Esophagus muscularis mucosa (tissue), 4 donors: Measurements from ENCODE around the gene SLC7A14. TPM values are rescaled to one million over a fixed set of nuclear protein-coding genes. Genes with fewer than 3 reads are reported as not detected.

Source experiments
- DNase-seq: peaks from one replicate; pipeline ENCODE4 v3.0.0-alpha.2; 2017; ENCODE audit errors: extremely low spot score
- H3K27ac ChIP-seq, 4 donors: fragments of 200-600 bp; sonication (generic); replicated peaks in 1 of 4; 1 replicate in 3 of 4; 2 replicates in 1 of 4; pipeline ENCODE4 v1.5.1; 2016 to 2019; ENCODE audit warnings: mild to moderate bottlenecking in 1 of 4
- H3K27me3 ChIP-seq, 4 donors: fragments of 200-600 bp; sonication (generic); one replicate each; pipeline versions ENCODE4 v1.5.1 to v1.6.0; 2016 to 2019
- H3K36me3 ChIP-seq, 4 donors: fragments of 200-600 bp; sonication (generic); one replicate each; pipeline ENCODE4 v1.5.1; 2016 to 2019
- H3K4me1 ChIP-seq, 4 donors: fragments of 200-600 bp; sonication (generic); one replicate each; pipeline ENCODE4 v1.5.1; 2016 to 2019
- H3K4me3 ChIP-seq, 4 donors: fragments of 200-600 bp; sonication (generic); 1 replicate in 2 of 4; 2 replicates in 2 of 4; pipeline ENCODE4 v1.5.1; 2016 to 2019; ENCODE audit warnings: mild to moderate bottlenecking in 4 of 4, moderate library complexity in 1 of 4
- H3K9me3 ChIP-seq, 4 donors: fragments of 200-600 bp; sonication (generic); 1 replicate in 3 of 4; 2 replicates in 1 of 4; pipeline ENCODE4 v1.5.1; 2016 to 2019
- CTCF ChIP-seq, 3 experiments: fragments of 200-600 bp in 2 of 3; fragments of 450-650 bp in 1 of 3; sonication (generic) in 2 of 3; IDR thresholded peaks; one replicate each; pipeline ENCODE4 v1.5.1; 2017 to 2019; ENCODE audit warnings: antibody characterized with exemption in 3 of 3, mild to moderate bottlenecking in 2 of 3, moderate library complexity in 1 of 3
- EP300 ChIP-seq: sonication (generic); formaldehyde crosslinking; IDR thresholded peaks from one replicate; pipeline ENCODE4 v1.6.1; 2017; ENCODE audit warnings: antibody characterized with exemption
- POLR2A ChIP-seq: fragments of 450-650 bp; IDR thresholded peaks from one replicate; pipeline ENCODE4 v1.6.1; 2017; ENCODE audit warnings: antibody characterized with exemption, moderate library complexity, mild to moderate bottlenecking, low read depth
- POLR2AphosphoS5 ChIP-seq, 2 donors: sonication (generic); formaldehyde crosslinking; IDR thresholded peaks; one replicate each; pipeline ENCODE4 v1.6.1; 2017; ENCODE audit warnings: antibody characterized with exemption in 2 of 2
- WGBS: methylation state at CpG from one replicate; pipeline ENCODE4 v1.1.5; 2018; 5-methylcytosine and 5-hydroxymethylcytosine counted together
- intact Hi-C: fragments of 100-400 bp; cut with DNase I; formaldehyde crosslinking; loops from one replicate; pipeline ENCODE4 v1.15.1; 2023
- total RNA-seq, 4 donors: library from RNA; depleted of rRNA; stranded (reverse); fragments of >200 nt; gene quantifications; one replicate each; pipeline versions ENCODE4 v1.1.0 to v1.2.1, GENCODE V29; 2016

SLC7A14 gene
- total RNA-seq, 4 donors from 2014 or later, result 0.42 to 1.3 (median 0.58) TPM

DNA sequence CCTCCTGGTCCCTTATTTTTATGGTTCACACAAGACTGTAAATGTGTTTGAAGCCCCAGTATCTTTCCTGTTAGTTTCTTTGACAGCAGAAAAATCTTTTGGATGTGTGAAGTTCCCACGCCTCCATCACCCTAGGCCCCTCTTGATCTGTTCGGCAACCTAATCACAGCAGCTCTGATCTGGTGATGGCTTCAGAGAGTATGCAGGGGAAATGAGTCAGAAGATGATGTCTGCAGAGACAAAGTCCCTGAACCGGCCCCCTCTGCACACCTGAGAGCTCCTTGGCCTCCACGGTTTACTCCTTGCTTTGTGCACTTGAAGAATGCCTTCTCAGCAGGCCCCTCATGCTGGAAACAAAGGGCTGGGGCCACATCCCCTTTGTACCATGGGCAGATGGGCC lies 103.7 kb downstream of the SLC7A14 start:
- Histone ChIP-seq H3K9me3 (no peaks in the 10 kb centered on the region), H3K4me1 (no peaks in the 10 kb centered on the region), H3K27me3 (no peaks in the 10 kb centered on the region), H3K4me3 (no peak overlapping the region), H3K36me3 (no peaks in the 10 kb centered on the region), H3K27ac (no peak overlapping the region)
- intact Hi-C loops, result no loop called here
- WGBS, result 94% methylated on average over 4 of the region's 4 CpGs
- DNase-seq, result no peak
- TF ChIP-seq POLR2A (no peak), EP300 (no peak), CTCF (IDR thresholded peaks at IDR 0.05) (no peak), POLR2AphosphoS5 (IDR thresholded peaks at IDR 0.05) (no peak)

DNA sequence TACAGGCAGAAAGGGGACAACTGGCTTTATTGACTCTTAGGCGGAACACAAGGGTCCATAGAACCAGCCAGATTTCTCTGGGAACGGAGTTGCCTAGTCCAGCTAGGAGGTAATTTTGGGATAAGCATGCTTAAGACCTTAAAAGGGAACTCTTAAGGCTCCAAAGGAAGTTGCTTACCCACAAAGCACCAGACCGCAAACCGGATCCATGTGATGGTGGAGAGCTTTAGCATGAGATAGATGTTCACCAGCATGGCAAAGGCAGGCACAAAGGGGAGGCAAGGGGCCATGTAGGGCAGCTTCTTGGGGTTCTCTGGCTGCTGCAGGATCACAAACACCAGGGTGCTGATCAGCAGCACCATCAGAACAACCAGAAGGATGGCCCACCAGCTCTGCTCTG lies 105.8 kb downstream of the SLC7A14 start:
- H3K4me3 ChIP-seq, result no peak overlapping the region
- no peak for DNase-seq
- intact Hi-C loops, result no loop called here
- WGBS, result 95% methylated on average over 4 of the region's 4 CpGs
- no peaks in the 10 kb centered on the region for H3K9me3 ChIP-seq
- no peaks in the 10 kb centered on the region for H3K27me3 ChIP-seq
- H3K4me1 ChIP-seq, result no peaks in the 10 kb centered on the region
- no peaks in the 10 kb centered on the region for H3K36me3 ChIP-seq
- H3K27ac ChIP-seq, result no peak overlapping the region
- TF ChIP-seq CTCF (IDR thresholded peaks at IDR 0.05), result no peak
- TF ChIP-seq POLR2AphosphoS5 (IDR thresholded peaks at IDR 0.05), result no peak
- TF ChIP-seq EP300, result no peak
- TF ChIP-seq POLR2A, result no peak

GRCh38 chr3:170477395-170477794 lies 108.5 kb downstream of the SLC7A14 start:
- WGBS, result 83% methylated on average over 2 of the region's 2 CpGs
- Histone ChIP-seq H3K36me3 (no peaks in the 10 kb centered on the region), H3K4me3 (no peak overlapping the region), H3K27me3 (peaks cover 0 to 5% (median 0%) of the 10 kb centered on the region in 4 donors), H3K4me1 (no peaks in the 10 kb centered on the region), H3K9me3 (no peaks in the 10 kb centered on the region), H3K27ac (no peak overlapping the region)
- TF ChIP-seq EP300 (no peak), POLR2A (no peak), CTCF (IDR thresholded peaks at IDR 0.05) (no peak), POLR2AphosphoS5 (IDR thresholded peaks at IDR 0.05) (no peak)
- no peak for DNase-seq
- intact Hi-C loops, result no loop called here

- H3K27ac ChIP-seq, result no peak overlapping the region
- intact Hi-C loops, result no loop called here
- H3K9me3 ChIP-seq, result no peaks in the 10 kb centered on the region
- TF ChIP-seq EP300 (no peak), POLR2AphosphoS5 (IDR thresholded peaks at IDR 0.05) (no peak), POLR2A (no peak), CTCF (IDR thresholded peaks at IDR 0.05) (no peak)
- H3K36me3 ChIP-seq, result no peaks in the 10 kb centered on the region
- no peak overlapping the region for H3K4me3 ChIP-seq
- DNase-seq, result no peak
- 73% methylated on average over 6 of the region's 6 CpGs for WGBS
- H3K4me1 ChIP-seq, result no peaks in the 10 kb centered on the region
- H3K27me3 ChIP-seq, result peaks cover 0 to 10% (median 0%) of the 10 kb centered on the region in 4 donors
These were observed 109.6 kb downstream of the SLC7A14 start for GRCh38 chr3:170476291-170476690.

DNA sequence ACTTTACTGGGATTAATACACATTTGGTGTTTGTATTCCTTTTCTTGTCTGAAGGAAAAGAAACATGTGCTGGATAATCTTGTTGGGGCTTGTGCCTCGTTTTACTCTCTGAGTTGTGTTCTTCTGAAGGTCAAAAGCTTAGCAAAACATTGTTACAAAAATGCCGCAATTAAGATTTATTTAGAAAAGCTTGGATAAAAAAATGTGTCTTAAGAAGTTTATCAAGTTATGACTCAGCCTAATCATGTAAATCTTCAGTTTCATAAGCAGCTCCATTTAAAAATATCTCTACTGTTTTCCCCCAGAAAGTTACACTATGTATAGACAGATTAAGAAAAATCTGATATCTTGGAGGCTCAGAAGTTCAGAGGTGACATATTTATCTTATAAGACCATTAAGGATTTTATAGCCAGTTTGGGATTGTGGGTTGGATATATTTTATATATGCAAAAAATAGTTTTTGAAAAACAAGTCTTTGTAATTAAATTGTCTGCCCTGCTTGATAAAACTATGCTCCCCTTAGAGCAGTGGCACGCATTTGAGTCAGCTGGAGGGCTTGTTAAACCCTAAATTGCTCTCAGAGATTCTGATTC lies 110.7 kb downstream of the SLC7A14 start:
- no peak for DNase-seq
- TF ChIP-seq CTCF (IDR thresholded peaks at IDR 0.05) (no peak), EP300 (no peak), POLR2A (no peak), POLR2AphosphoS5 (IDR thresholded peaks at IDR 0.05) (no peak)
- Histone ChIP-seq H3K4me3 (no peak overlapping the region), H3K36me3 (no peaks in the 10 kb centered on the region), H3K4me1 (no peaks in the 10 kb centered on the region), H3K9me3 (no peaks in the 10 kb centered on the region), H3K27me3 (peaks cover 0 to 10% (median 0%) of the 10 kb centered on the region in 4 donors), H3K27ac (no peak overlapping the region)
- WGBS, result 66% methylated on average over 3 of the region's 3 CpGs
- intact Hi-C loops, result no loop called here
